GM21360 (cell line): ENCODE measurements around the gene FOSL1.
"Not testable (repeated sequence)": the region's sequence is repeated elsewhere in the genome, so short reads cannot be mapped to it uniquely, and the experiment has no call there.

ENCODE experiments used
- ATAC-seq: cut with Tn5 transposase; IDR thresholded peaks from one replicate; pipeline ENCODE4 v1.9.1; 2021; ENCODE audit warnings: mild to moderate bottlenecking, moderate library complexity; ENCODE audit not compliant: unreplicated experiment

Gene FOSL1

GRCh38 chr11:65854852-65855837, 45.0 kb downstream of the FOSL1 start:
- ATAC-seq: no peak

- no peak for ATAC-seq
These were observed 46.0 kb downstream of the FOSL1 start for GRCh38 chr11:65854161-65854592.

GRCh38 chr11:65853246-65853979, 46.8 kb downstream of the FOSL1 start:
- no peak for ATAC-seq

GRCh38 chr11:65852508-65853245, 47.5 kb downstream of the FOSL1 start:
- ATAC-seq: no peak

GRCh38 chr11:65851811-65852507, 48.2 kb downstream of the FOSL1 start:
- no peak for ATAC-seq

GRCh38 chr11:65851083-65851579, 49.1 kb downstream of the FOSL1 start:
- no peak for ATAC-seq

- no peak for ATAC-seq
These were observed 49.7 kb downstream of the FOSL1 start for GRCh38 chr11:65850217-65851082.

GRCh38 chr11:65849771-65850216, 50.4 kb downstream of the FOSL1 start:
- no peak for ATAC-seq

GRCh38 chr11:65849366-65849765, 50.8 kb downstream of the FOSL1 start:
- no peak for ATAC-seq

GRCh38 chr11:65848693-65849092, 51.5 kb downstream of the FOSL1 start:
- not testable (repeated sequence) for ATAC-seq

GRCh38 chr11:65847746-65848145, 52.4 kb downstream of the FOSL1 start:
- ATAC-seq: no peak

- no peak for ATAC-seq
These were observed 55.8 kb downstream of the FOSL1 start for GRCh38 chr11:65844231-65844872.

GRCh38 chr11:65843811-65844210, 56.4 kb downstream of the FOSL1 start:
- no peak for ATAC-seq

- ATAC-seq: no peak
These were observed 58.0 kb downstream of the FOSL1 start for GRCh38 chr11:65842144-65842543.
